ENCODE results near the gene VPS13C.

The VPS13C gene

GRCh38 chr15:61851955-61852354 lies 208.3 kb downstream of the VPS13C start:
- TF ChIP-seq, protein P1, sequence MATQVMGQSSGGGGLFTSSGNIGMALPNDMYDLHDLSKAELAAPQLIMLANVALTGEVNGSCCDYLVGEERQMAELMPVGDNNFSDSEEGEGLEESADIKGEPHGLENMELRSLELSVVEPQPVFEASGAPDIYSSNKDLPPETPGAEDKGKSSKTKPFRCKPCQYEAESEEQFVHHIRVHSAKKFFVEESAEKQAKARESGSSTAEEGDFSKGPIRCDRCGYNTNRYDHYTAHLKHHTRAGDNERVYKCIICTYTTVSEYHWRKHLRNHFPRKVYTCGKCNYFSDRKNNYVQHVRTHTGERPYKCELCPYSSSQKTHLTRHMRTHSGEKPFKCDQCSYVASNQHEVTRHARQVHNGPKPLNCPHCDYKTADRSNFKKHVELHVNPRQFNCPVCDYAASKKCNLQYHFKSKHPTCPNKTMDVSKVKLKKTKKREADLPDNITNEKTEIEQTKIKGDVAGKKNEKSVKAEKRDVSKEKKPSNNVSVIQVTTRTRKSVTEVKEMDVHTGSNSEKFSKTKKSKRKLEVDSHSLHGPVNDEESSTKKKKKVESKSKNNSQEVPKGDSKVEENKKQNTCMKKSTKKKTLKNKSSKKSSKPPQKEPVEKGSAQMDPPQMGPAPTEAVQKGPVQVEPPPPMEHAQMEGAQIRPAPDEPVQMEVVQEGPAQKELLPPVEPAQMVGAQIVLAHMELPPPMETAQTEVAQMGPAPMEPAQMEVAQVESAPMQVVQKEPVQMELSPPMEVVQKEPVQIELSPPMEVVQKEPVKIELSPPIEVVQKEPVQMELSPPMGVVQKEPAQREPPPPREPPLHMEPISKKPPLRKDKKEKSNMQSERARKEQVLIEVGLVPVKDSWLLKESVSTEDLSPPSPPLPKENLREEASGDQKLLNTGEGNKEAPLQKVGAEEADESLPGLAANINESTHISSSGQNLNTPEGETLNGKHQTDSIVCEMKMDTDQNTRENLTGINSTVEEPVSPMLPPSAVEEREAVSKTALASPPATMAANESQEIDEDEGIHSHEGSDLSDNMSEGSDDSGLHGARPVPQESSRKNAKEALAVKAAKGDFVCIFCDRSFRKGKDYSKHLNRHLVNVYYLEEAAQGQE (IDR thresholded peaks at IDR 0.05; ENCODE audit: insufficient read depth in 1 of 2, low read depth in 2 of 2, low read length in 2 of 2) = no peak
- TF ChIP-seq SIN3A (IDR thresholded peaks at IDR 0.05; ENCODE audit: borderline replicate concordance, insufficient read depth, low read length) (no peak), TAF1 (IDR thresholded peaks at IDR 0.05; ENCODE audit: borderline replicate concordance, insufficient read depth, low read length) (no peak), FOXP2 (optimal IDR thresholded peaks at IDR 0.05; ENCODE audit: borderline replicate concordance, extremely low read depth, extremely low read length, insufficient read depth) (no peak), POLR2AphosphoS5 (IDR thresholded peaks at IDR 0.05; ENCODE audit: low read depth, low read length) (no peak)

DNA sequence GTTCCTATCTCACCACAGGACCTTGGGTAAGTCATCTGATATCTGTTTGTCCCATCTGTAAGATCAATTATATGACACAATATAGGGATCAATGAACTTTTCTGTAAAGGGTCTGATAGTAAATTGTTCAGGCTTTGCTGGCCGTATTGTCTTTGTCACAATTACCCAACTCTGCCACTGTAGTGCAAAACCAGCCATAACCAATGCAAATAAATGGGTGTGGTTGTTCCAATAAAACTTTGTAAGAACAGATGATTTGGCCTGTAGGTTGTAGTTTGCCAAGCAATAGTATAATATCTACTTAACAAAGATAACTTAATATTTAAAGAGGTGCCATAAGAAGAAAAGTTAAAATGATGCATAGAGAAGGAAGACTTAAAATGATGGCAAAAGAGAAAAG lies 210.8 kb downstream of the VPS13C start:
- TF ChIP-seq, protein P1 (IDR thresholded peaks at IDR 0.05; ENCODE audit: insufficient read depth in 1 of 2, low read depth in 2 of 2, low read length in 2 of 2) = no peak
- TF ChIP-seq SIN3A (IDR thresholded peaks at IDR 0.05; ENCODE audit: borderline replicate concordance, insufficient read depth, low read length) (no peak), FOXP2 (optimal IDR thresholded peaks at IDR 0.05; ENCODE audit: borderline replicate concordance, extremely low read depth, extremely low read length, insufficient read depth) (no peak), TAF1 (IDR thresholded peaks at IDR 0.05; ENCODE audit: borderline replicate concordance, insufficient read depth, low read length) (no peak), POLR2AphosphoS5 (IDR thresholded peaks at IDR 0.05; ENCODE audit: low read depth, low read length) (no peak)

GRCh38 chr15:61841466-61841865 lies 218.8 kb downstream of the VPS13C start:
- TF ChIP-seq FOXP2 (optimal IDR thresholded peaks at IDR 0.05; ENCODE audit: borderline replicate concordance, extremely low read depth, extremely low read length, insufficient read depth) (no peak), TAF1 (IDR thresholded peaks at IDR 0.05; ENCODE audit: borderline replicate concordance, insufficient read depth, low read length) (no peak), POLR2AphosphoS5 (IDR thresholded peaks at IDR 0.05; ENCODE audit: low read depth, low read length) (no peak), SIN3A (IDR thresholded peaks at IDR 0.05; ENCODE audit: borderline replicate concordance, insufficient read depth, low read length) (no peak)
- TF ChIP-seq, protein P1 (IDR thresholded peaks at IDR 0.05; ENCODE audit: insufficient read depth in 1 of 2, low read depth in 2 of 2, low read length in 2 of 2) = no peak

- TF ChIP-seq FOXP2 (optimal IDR thresholded peaks at IDR 0.05; ENCODE audit: borderline replicate concordance, extremely low read depth, extremely low read length, insufficient read depth) = no peak
- TF ChIP-seq TAF1 (IDR thresholded peaks at IDR 0.05; ENCODE audit: borderline replicate concordance, insufficient read depth, low read length) = no peak
- no peak for TF ChIP-seq POLR2AphosphoS5 (IDR thresholded peaks at IDR 0.05; ENCODE audit: low read depth, low read length)
- TF ChIP-seq, protein P1 (IDR thresholded peaks at IDR 0.05; ENCODE audit: insufficient read depth in 1 of 2, low read depth in 2 of 2, low read length in 2 of 2) = no peak
- no peak for TF ChIP-seq SIN3A (IDR thresholded peaks at IDR 0.05; ENCODE audit: borderline replicate concordance, insufficient read depth, low read length)
Measured at GRCh38 chr15:61840090-61840489, 220.2 kb downstream of the VPS13C start.

- TF ChIP-seq TAF1 (IDR thresholded peaks at IDR 0.05; ENCODE audit: borderline replicate concordance, insufficient read depth, low read length) = no peak
- no peak for TF ChIP-seq SIN3A (IDR thresholded peaks at IDR 0.05; ENCODE audit: borderline replicate concordance, insufficient read depth, low read length)
- no peak for TF ChIP-seq FOXP2 (optimal IDR thresholded peaks at IDR 0.05; ENCODE audit: borderline replicate concordance, extremely low read depth, extremely low read length, insufficient read depth)
- TF ChIP-seq, protein P1 (IDR thresholded peaks at IDR 0.05; ENCODE audit: insufficient read depth in 1 of 2, low read depth in 2 of 2, low read length in 2 of 2) = no peak
- no peak for TF ChIP-seq POLR2AphosphoS5 (IDR thresholded peaks at IDR 0.05; ENCODE audit: low read depth, low read length)
Measured at GRCh38 chr15:61839546-61839945, 220.7 kb downstream of the VPS13C start.

Measured in PFSK-1 (cell line).